Neuron (in vitro differentiated cells): ENCODE data around the gene SPDYE17.
"Not testable (repeated sequence)": the region's sequence is repeated elsewhere in the genome, so short reads cannot be mapped to it uniquely, and the experiment has no call there.

Experiments
- H2AFZ ChIP-seq: one replicate; pipeline ENCODE4 v1.6.1; 2013; ENCODE audit warnings: low read depth, mild to moderate bottlenecking, inconsistent platforms, low read length, moderate library complexity
- H3K27me3 ChIP-seq: one replicate; pipeline ENCODE4 v1.6.1; 2013; ENCODE audit warnings: low read length; ENCODE audit not compliant: insufficient read depth
- H3K36me3 ChIP-seq: one replicate; pipeline ENCODE4 v1.6.1; 2013; ENCODE audit warnings: low read length; ENCODE audit not compliant: insufficient read depth
- H3K4me1 ChIP-seq: one replicate; pipeline ENCODE4 v1.6.1; 2013; ENCODE audit warnings: low read length; ENCODE audit not compliant: insufficient read depth
- H3K4me3 ChIP-seq: 2 replicates; pipeline ENCODE4 v1.5.1; 2013; ENCODE audit warnings: mild to moderate bottlenecking, low read length, moderate library complexity
- H3K9me3 ChIP-seq: one replicate; pipeline ENCODE4 v1.6.1; 2013; ENCODE audit warnings: low read length

The SPDYE17 gene

GRCh38 chr7:76974793-76975579, 57.2 kb downstream of the SPDYE17 start:
- not testable (repeated sequence) for H3K9me3 ChIP-seq, H3K4me1 ChIP-seq, H2AFZ ChIP-seq, H3K27me3 ChIP-seq, H3K36me3 ChIP-seq, H3K4me3 ChIP-seq

DNA sequence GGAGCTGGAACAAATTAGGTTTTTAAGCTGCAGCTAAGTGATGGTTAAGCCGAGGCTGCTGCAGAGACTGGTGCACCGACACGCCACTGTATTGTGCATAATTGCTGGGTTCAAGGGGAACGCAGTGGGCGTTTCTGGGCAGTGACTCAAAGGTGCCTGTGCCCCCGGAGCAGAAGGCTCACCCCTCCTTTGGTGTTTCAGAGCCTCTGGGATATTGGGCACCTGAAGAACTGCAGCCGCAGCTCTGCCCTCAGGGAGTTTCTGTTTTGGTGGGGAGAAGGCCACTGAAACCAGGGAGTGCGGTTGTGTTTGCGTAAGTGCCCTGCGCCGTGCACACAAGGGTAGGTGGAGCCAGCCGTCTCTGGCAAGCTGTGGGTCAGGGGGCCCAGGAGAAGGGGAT, 57.8 kb downstream of the SPDYE17 start:
- not testable (repeated sequence) for H3K4me3 ChIP-seq, H2AFZ ChIP-seq, H3K9me3 ChIP-seq, H3K27me3 ChIP-seq, H3K36me3 ChIP-seq, H3K4me1 ChIP-seq

DNA sequence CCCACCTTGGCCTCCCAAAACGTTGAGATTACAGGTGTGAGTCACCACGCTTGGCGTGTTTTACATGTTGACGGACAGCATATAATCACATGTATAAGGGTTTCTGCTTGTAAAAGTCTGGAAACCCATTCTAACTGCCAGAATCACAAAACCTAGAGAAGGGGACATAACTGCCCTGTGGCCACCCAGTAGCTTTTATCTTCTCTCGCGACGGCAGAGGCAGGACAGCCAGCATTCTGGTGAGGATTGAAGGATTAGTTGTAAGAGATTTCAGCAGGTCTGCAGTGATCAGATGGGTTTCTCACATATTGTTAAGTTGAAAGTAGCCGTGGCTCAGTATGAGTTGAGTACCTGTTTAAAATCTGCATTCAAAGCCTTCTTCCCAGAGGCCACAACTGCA, 59.8 kb downstream of the SPDYE17 start:
- not testable (repeated sequence) for H3K4me1 ChIP-seq, H2AFZ ChIP-seq, H3K9me3 ChIP-seq, H3K4me3 ChIP-seq, H3K27me3 ChIP-seq, H3K36me3 ChIP-seq
